GM19238 (cell line): Measurements from ENCODE around the gene SPAG16.
"Not testable (repeated sequence)": the region's sequence is repeated elsewhere in the genome, so short reads cannot be mapped to it uniquely, and the experiment has no call there.

ENCODE experiments used
- DNase-seq: peaks from one replicate; pipeline ENCODE4 v3.0.0; 2011; ENCODE audit warnings: low spot score; ENCODE audit not compliant: insufficient read length

The SPAG16 gene

GRCh38 chr2:213408426-213409070 is 124.3 kb downstream of the SPAG16 start:
- DNase-seq: not testable (repeated sequence)

DNA sequence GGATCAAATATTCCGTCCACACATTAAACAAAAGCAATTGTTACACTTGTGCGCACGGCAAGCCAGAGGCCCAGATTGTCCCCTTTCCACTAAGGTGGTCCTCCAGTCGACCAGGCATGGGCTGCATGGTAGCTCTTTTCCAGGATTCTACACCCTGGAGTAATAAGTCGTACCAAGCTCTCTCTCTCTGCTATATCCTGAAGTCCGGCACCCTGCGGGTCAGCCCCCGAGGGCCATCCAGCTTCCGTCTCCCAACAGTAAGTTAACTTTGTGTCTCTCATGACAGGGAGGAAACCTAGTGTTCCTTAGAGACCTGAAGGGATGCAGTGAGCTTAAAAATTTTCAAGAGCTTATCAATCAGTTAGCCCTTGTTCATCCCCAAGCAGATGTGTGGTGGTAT is 126.4 kb downstream of the SPAG16 start:
- not testable (repeated sequence) for DNase-seq

GRCh38 chr2:213411582-213412289 is 127.5 kb downstream of the SPAG16 start:
- DNase-seq: no peak

GRCh38 chr2:213415093-213415492 is 130.8 kb downstream of the SPAG16 start:
- DNase-seq: no peak

GRCh38 chr2:213416832-213417231 is 132.6 kb downstream of the SPAG16 start:
- no peak for DNase-seq

- no peak for DNase-seq
Observed at GRCh38 chr2:213419980-213420379, 135.7 kb downstream of the SPAG16 start.

DNA sequence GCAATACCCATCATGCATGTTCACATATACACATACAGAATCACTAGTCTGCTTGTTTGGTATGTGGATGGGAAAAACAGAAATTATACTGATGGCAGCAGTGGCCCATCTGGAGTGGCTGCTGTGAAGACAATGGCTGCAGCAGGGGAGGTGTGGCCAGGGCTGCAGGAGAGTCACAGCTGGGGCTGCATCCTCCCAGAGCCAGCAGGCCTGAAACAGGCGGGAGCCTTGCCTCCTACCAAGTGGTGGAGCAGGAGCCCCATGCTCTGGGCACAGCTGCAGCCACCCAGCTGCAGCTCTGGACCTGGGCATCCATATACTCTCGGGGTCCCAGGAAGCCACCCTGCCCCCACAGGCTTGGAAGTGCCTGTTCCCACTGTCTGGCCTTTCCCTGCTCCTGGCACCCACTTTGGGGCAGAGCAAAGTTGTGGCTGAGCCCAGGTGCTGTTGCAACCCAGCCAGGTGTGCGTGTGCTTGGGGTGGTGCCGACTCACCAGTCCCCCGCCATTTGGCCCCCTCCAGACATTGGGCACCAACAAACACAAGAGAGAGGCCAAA is 136.6 kb downstream of the SPAG16 start:
- no peak for DNase-seq

- no peak for DNase-seq
Observed at GRCh38 chr2:213422211-213422610, 137.9 kb downstream of the SPAG16 start.

DNA sequence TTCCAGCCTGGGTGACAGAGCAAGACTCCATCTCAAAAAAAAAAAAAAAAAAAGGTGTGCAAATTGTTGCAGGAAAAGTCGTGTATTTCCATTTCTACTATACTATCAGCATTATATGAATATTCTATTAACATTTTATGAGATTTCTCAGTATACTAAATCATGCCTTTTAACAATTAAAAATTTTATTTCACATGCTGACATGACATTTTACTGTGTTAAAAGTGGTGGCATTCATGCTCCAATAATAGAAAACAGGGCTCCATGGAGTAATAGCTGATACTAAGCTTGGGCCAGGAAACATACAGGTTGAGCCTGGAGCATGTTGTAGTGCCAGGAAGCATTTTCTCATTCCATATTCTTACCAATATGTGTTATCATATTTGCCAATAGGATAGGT is 141.4 kb downstream of the SPAG16 start:
- no peak for DNase-seq

DNA sequence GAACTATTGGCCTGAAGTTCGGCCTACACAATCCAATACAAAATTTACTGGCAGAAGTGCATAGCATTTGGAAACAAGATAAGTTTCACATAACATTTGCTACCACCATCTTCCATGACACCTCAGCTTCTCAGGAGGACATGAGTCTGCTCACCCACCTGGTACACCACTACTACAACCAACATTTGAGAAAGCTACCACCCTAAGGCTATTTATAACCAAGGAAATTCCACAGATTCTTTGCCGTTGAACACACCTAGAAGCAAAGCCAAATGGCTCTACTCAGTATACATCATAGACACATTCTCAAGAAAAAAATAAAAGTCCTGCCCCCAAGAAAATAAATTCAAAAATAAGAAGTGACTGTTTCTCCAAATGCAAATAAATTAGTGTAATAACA is 145.3 kb downstream of the SPAG16 start:
- no peak for DNase-seq

DNA sequence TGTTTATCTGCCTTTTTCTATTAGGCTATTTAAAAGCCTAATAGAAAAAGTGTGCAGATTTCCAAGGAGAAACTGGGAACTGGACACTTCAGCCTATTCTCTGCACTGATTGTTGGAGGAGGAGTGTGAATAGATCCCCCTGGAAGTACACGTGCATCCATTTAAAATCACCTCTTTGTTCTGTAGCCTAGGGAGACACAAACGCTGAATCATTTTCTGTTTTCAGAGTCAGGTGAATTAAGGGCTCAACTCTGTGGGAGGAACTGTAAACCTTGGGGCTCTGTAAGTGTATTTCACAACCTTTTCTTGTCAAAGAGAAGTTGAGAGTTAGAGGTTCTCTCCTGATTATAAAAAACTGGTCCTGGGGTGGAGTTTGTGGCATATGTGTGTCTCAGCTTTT is 159.7 kb downstream of the SPAG16 start:
- no peak for DNase-seq

- DNase-seq: no peak
Observed at GRCh38 chr2:213451542-213452239, 167.4 kb downstream of the SPAG16 start.

- no peak for DNase-seq
Observed at GRCh38 chr2:213455316-213456008, 171.2 kb downstream of the SPAG16 start.

- no peak for DNase-seq
Observed at GRCh38 chr2:213475433-213475832, 191.2 kb downstream of the SPAG16 start.

DNA sequence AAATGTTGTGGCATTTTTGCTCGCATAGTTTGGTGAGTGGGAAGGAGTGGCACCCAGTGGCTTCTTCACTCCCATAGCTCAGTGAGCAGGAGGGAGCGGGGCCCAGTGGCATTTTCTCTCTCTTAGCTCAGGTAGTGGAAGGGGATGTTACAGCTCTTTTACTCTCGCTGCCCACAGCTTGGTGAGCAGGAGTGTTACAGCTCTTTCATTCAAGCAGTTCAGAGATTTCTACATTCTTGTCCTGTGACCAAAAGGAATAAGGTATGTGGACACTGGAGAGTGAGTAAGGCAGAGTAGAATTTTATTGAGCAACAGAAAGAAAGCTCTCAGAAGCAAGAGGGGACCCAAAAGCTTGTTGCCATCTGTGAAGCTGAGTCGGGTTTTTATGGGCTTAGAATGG is 192.4 kb downstream of the SPAG16 start:
- DNase-seq: no peak

- DNase-seq: no peak
Observed at GRCh38 chr2:213490087-213490486, 205.8 kb downstream of the SPAG16 start.

- no peak for DNase-seq
Observed at GRCh38 chr2:213491376-213491775, 207.1 kb downstream of the SPAG16 start.

DNA sequence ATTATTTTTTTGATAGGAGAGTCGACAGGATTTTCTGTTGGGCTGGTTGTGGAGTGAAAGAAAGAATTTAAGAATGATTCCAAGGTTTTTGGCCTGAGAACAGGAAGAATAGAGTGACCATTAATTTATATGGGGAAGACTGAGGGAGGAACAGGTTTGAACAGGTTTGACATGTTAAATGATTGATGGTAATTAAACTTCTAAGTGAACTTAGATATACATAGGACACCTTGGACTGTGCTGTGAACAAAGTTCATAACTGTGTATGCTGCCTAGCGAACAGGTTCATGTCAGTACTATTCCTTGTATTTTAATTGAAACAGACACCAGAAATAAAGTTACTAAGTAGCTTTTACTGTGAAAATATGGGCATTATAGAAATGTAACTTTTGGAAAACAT is 212.0 kb downstream of the SPAG16 start:
- no peak for DNase-seq

DNA sequence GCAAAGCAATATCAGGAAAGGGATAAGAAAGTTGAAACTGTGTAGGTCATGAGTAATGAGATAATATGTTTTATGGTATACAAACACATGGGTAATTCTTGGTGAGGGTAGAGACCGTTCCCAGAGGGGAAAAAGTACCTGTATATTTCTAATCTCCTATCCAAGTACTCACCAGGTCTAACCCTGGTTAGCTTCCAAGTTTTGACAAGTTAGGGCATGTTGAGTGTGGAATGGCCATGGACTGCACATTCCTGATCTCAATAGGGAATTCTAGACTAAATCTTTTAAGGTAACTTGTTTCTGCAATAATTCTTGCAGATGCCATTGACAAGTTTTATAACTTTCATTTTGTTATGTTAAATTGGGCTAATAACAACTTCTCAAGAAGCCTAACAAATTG is 216.6 kb downstream of the SPAG16 start:
- DNase-seq: no peak

- DNase-seq: no peak
Observed at GRCh38 chr2:213524164-213524563, 239.9 kb downstream of the SPAG16 start.

DNA sequence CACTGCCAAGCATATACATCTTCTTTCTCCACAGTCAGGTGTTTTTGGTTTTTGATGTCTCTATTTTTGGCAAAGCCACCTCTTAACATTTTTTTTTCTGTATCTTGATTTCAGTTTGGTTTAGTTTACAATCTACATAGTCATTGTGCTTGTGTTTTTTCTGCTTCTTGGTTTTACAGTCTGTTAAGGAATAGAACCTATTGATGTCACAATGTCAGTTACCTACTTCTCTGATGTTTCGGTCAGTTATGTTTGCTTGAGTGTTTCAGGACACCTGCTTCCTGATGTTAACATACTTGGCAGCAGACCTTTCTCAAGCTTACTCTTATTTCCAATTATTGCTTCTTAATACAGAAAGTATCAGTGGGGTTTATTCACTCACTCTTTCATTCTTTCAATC is 253.3 kb downstream of the SPAG16 start:
- no peak for DNase-seq

GRCh38 chr2:213544940-213545339 is 260.7 kb downstream of the SPAG16 start:
- DNase-seq: no peak
